Breast epithelium (tissue), 4 donors: ENCODE measurements around the gene ELL. TPM values are rescaled to one million over a fixed set of nuclear protein-coding genes. Genes with fewer than 3 reads are reported as not detected.

Experiments used
- DNase-seq, 2 donors: peaks; one replicate each; pipeline ENCODE4 v3.0.0-alpha.2; 2019; ENCODE audit warnings: low spot score in 2 of 2
- H3K27ac ChIP-seq, 2 donors: fragments of 200-600 bp; sonication (generic) in 1 of 2; one replicate each; pipeline ENCODE4 v1.5.1; 2016 to 2019; ENCODE audit warnings: mild to moderate bottlenecking in 1 of 2
- H3K27me3 ChIP-seq, 2 donors: fragments of 200-600 bp; sonication (generic) in 1 of 2; one replicate each; pipeline versions ENCODE4 v1.5.1 to v1.6.0; 2017 to 2019; ENCODE audit warnings: control low read depth in 1 of 2, mild to moderate bottlenecking in 1 of 2
- H3K36me3 ChIP-seq: fragments of 200-600 bp; one replicate; pipeline ENCODE4 v1.5.1; 2019
- H3K4me1 ChIP-seq, 2 donors: fragments of 200-600 bp; sonication (generic); one replicate each; pipeline ENCODE4 v1.5.1; 2016 to 2019; ENCODE audit warnings: control low read depth in 1 of 2
- H3K4me3 ChIP-seq, 3 donors: fragments of 200-600 bp; sonication (generic); 1 replicate in 2 of 3; 2 replicates in 1 of 3; pipeline ENCODE4 v1.5.1; 2016 to 2019; ENCODE audit warnings: mild to moderate bottlenecking in 3 of 3, moderate library complexity in 2 of 3
- H3K9me3 ChIP-seq, 2 donors: fragments of 200-600 bp; sonication (generic) in 1 of 2; one replicate each; pipeline ENCODE4 v1.5.1; 2016 to 2019; ENCODE audit warnings: control low read depth in 1 of 2
- CTCF ChIP-seq, 3 donors: fragments of 450-650 bp; IDR thresholded peaks; one replicate each; pipeline ENCODE4 v1.5.1; 2016 to 2017; ENCODE audit warnings: antibody characterized with exemption in 3 of 3, mild to moderate bottlenecking in 3 of 3, moderate library complexity in 3 of 3
- POLR2A ChIP-seq: fragments of 450-650 bp; IDR thresholded peaks from one replicate; pipeline ENCODE4 v1.6.1; 2016; ENCODE audit warnings: antibody characterized with exemption, mild to moderate bottlenecking, moderate library complexity
- POLR2AphosphoS5 ChIP-seq, 3 donors: sonication (generic); formaldehyde crosslinking; IDR thresholded peaks; one replicate each; pipeline ENCODE4 v1.6.1; 2017; ENCODE audit warnings: antibody characterized with exemption in 3 of 3
- intact Hi-C: fragments of 100-400 bp; cut with DNase I; formaldehyde crosslinking; loops from one replicate; pipeline ENCODE4 v1.15.1; 2023; ENCODE audit warnings: low total_unique reads
- total RNA-seq, 3 donors: library from RNA; depleted of rRNA; stranded (reverse); fragments of >200 nt; gene quantifications; one replicate each; pipeline ENCODE4 v1.1.0, GENCODE V29; 2016

Gene ELL
- total RNA-seq, 3 donors from 2014 or later: 13.0 to 22.3 (median 15.7) TPM

DNA sequence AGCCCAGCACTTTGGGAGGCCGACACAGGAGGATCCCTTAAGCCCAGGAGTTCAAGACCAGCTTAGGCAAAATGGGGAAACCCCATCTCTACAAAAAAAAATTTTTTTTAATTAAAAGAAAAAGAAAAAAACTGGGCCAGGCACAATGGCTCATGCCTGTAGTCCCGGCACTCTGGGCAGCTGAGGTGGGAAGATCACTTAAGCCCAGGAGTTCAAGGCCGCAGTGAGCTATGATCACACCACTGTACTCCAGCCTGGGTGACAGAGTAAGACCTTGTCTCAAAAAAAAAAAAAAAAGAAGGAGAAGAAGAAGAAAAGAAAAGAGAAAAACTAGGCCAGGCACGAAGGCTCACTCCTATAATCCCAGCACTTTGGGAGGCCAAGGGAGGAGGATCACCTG is 4.3 kb downstream of the ELL start:
- Histone ChIP-seq H3K9me3 (no peaks in the 10 kb centered on the region), H3K27ac (no peak overlapping the region), H3K4me1 (no peaks in the 10 kb centered on the region), H3K36me3 (no peaks in the 10 kb centered on the region), H3K4me3 (no peak overlapping the region), H3K27me3 (no peaks in the 10 kb centered on the region)
- intact Hi-C loops: no loop called here
- TF ChIP-seq POLR2A: no peak
- TF ChIP-seq POLR2AphosphoS5 (IDR thresholded peaks at IDR 0.05): no peak
- no peak for TF ChIP-seq CTCF (IDR thresholded peaks at IDR 0.05)
- DNase-seq: no peak

DNA sequence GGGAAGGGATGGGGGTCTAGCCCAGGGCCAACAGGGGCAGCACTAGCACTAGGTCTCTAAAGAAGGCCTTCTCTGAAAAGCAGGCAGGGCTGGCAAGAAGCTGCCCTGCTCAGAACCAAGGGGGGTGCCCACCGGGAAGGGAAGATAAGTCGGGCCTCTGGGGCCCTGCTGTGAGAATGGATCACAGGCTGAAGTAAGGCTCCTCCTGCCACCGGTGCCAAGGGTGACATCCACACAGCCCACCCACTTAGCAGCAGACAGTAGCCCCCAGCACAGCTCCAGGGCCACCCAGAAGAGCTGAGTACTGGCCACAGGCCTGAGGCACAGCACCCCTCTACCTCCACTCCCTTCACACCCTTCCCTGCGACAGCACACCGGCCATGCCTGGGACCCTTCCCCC is 5.9 kb downstream of the ELL start:
- intact Hi-C loops: no loop called here
- Histone ChIP-seq H3K27ac (peak overlapping the region; percentile 58 to 88), H3K9me3 (no peaks in the 10 kb centered on the region), H3K27me3 (no peaks in the 10 kb centered on the region), H3K4me3 (no peak overlapping the region), H3K36me3 (no peaks in the 10 kb centered on the region), H3K4me1 (no peaks in the 10 kb centered on the region)
- no peak for DNase-seq
- TF ChIP-seq POLR2AphosphoS5 (IDR thresholded peaks at IDR 0.05) (no peak), CTCF (IDR thresholded peaks at IDR 0.05) (no peak), POLR2A (no peak)

- Histone ChIP-seq H3K27ac (peak overlapping the region; percentile 58 to 88), H3K4me3 (peak overlapping the region in 1 of 3 donors; percentile 12), H3K9me3 (no peaks in the 10 kb centered on the region), H3K27me3 (no peaks in the 10 kb centered on the region), H3K4me1 (no peaks in the 10 kb centered on the region), H3K36me3 (no peaks in the 10 kb centered on the region)
- TF ChIP-seq POLR2AphosphoS5 (IDR thresholded peaks at IDR 0.05): peak in 1 of 3 donors; percentile 82
- no peak for TF ChIP-seq CTCF (IDR thresholded peaks at IDR 0.05)
- DNase-seq: peak in 1 of 2 donors; percentile 34
- intact Hi-C loops: no loop called here
Observed at GRCh38 chr19:18514800-18515682, 6.8 kb downstream of the ELL start.

GRCh38 chr19:18513868-18514267 is 8.0 kb downstream of the ELL start:
- no peaks in the 10 kb centered on the region for H3K27me3 ChIP-seq
- TF ChIP-seq POLR2A: no peak
- no peak for TF ChIP-seq CTCF (IDR thresholded peaks at IDR 0.05)
- no peak for TF ChIP-seq POLR2AphosphoS5 (IDR thresholded peaks at IDR 0.05)
- H3K9me3 ChIP-seq: no peaks in the 10 kb centered on the region
- intact Hi-C loops: no loop called here
- peak in 1 of 2 donors; percentile 48 for DNase-seq
- peak overlapping the region in 1 of 3 donors; percentile 41 for H3K4me3 ChIP-seq
- no peaks in the 10 kb centered on the region for H3K4me1 ChIP-seq
- no peaks in the 10 kb centered on the region for H3K36me3 ChIP-seq
- H3K27ac ChIP-seq: peak overlapping the region; percentile 63 to 88

GRCh38 chr19:18510216-18510615 is 11.7 kb downstream of the ELL start:
- no peak overlapping the region for H3K4me3 ChIP-seq
- H3K27me3 ChIP-seq: no peaks in the 10 kb centered on the region
- TF ChIP-seq POLR2A: no peak
- intact Hi-C loops: no loop called here
- DNase-seq: no peak
- H3K4me1 ChIP-seq: peaks cover 16 to 21% of the 10 kb centered on the region in 2 donors
- no peaks in the 10 kb centered on the region for H3K36me3 ChIP-seq
- H3K9me3 ChIP-seq: no peaks in the 10 kb centered on the region
- no peak overlapping the region for H3K27ac ChIP-seq
